ENCODE results near the gene COL18A1. TPM values are rescaled to one million over a fixed set of nuclear protein-coding genes. Genes with fewer than 3 reads are reported as not detected.

COL18A1 gene
- total and polyA plus RNA-seq, 2 of the 8 experiments (the other 6 are each of a cell fraction or from before 2014, with no cell fraction given), result 145 to 201 TPM

DNA sequence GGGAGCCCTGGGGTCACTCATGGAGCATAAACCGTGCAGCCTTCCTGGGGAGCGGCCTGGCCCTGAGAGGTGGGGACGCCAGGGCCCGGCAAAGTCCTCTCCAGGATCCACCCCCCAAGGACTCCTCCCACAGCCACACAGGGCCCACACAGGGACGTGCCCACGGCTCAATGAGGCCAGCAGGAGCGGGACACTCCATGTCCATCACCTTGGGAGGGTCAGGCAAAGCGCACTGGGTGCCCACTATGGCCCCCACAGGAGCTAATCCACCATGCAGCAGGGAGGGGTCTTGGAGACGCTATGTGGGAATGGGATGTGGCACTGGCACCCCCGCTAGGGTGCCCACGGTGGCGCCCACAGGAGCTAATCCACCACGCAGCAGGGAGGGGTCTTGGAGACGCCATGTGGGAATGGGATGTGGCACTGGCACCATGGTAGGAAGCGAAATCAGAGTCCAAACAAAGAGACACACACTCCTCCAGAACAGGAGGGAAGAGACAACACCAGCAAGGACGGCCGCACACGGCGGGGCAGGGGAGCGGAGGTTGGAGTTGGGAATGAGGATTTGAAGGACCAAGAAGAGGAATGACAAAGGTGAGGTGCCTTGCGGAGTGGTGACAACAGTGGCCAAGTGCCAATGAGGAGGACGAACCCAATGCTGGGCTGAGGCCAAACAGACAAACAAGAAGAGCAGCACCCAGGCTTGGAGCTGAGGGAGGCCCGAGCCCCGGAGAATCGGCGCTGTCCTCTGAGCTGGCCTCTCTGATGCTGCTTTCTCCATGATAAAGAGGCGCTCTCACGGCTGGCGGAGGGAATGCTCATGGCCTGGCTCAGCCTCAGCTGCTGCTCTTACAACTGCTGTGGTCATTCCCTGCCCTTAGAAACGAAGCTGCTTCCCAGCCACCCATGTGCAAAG is 155.4 kb downstream of the COL18A1 start:
- FAIRE-seq, result no peak
- no peaks in the 10 kb centered on the region for H3K36me3 ChIP-seq (ENCODE audit: control insufficient read depth in 2 of 4, insufficient read depth in 4 of 4, low read length in 3 of 4)
- H3K4ac ChIP-seq (replicated peaks; ENCODE audit: insufficient read length, low read depth, low read length), result no peak overlapping the region
- H3K23me2 ChIP-seq (ENCODE audit: low read depth, low read length), result no peaks in the 10 kb centered on the region; the same call in 1 of the 2 replicates
- no peak overlapping the region for H3K4me3 ChIP-seq (ENCODE audit: extremely low read depth in 1 of 4, insufficient read depth in 2 of 4, low read depth in 3 of 4, low read length in 4 of 4)
- no peak overlapping the region for H3K14ac ChIP-seq (ENCODE audit: insufficient read length)
- no peak overlapping the region for H2BK120ac ChIP-seq (replicated peaks; ENCODE audit: low read depth, low read length)
- WGBS, 2 experiments (ENCODE audit: extremely low coverage in 1 of 2, insufficient coverage in 1 of 2, insufficient read length in 1 of 2, insufficient replicate concordance in 2 of 2, low coverage in 1 of 2, low lambda C conversion rate in 2 of 2, missing lambda C conversion rate in 1 of 2), result 79% methylated on average over 30 of the region's 30 CpGs; no CpG with 5 or more reads in 1 of the 2 experiments
- peak overlapping the region; percentile 71; the same call in 1 of the 2 replicates for H2BK12ac ChIP-seq (ENCODE audit: low read depth, low read length)
- H3K79me2 ChIP-seq (ENCODE audit: control insufficient read depth in 1 of 2, insufficient read depth in 2 of 2, low read length in 2 of 2), result no peaks in the 10 kb centered on the region
- peaks cover 0 to 11% (median 2%) of the 10 kb centered on the region in 4 experiments; a peak in 5 of 7 replicates for H3K4me1 ChIP-seq (replicated peaks in 1 of 4; ENCODE audit: control insufficient read depth in 3 of 4, insufficient read depth in 4 of 4, low read length in 3 of 4)
- H4K5ac ChIP-seq (ENCODE audit: insufficient read length, low read depth, low read length), result no peak overlapping the region
- TF ChIP-seq ZNF274 (IDR thresholded peaks at IDR 0.05; ENCODE audit: borderline replicate concordance, extremely low read depth, low read length), result no peak
- TF ChIP-seq, protein P1, sequence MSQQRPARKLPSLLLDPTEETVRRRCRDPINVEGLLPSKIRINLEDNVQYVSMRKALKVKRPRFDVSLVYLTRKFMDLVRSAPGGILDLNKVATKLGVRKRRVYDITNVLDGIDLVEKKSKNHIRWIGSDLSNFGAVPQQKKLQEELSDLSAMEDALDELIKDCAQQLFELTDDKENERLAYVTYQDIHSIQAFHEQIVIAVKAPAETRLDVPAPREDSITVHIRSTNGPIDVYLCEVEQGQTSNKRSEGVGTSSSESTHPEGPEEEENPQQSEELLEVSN (IDR thresholded peaks at IDR 0.05), result 0 out of 2 replicates have a peak, but pooled peaks have one; percentile 26
- DNase-seq (ENCODE audit: low read depth in 1 of 2, low spot score in 2 of 2), result peak in 1 of 2 experiments; percentile 42
- H3K27ac ChIP-seq (ENCODE audit: low read depth, low read length), result no peak overlapping the region
- no peaks in the 10 kb centered on the region for H3K9me3 ChIP-seq (ENCODE audit: insufficient read depth in 2 of 2, low read depth in 1 of 2, low read length in 1 of 2)
- H2BK15ac ChIP-seq (ENCODE audit: low read length), result peak overlapping the region; percentile 88; the same call in 1 of the 2 replicates
- H4K8ac ChIP-seq (ENCODE audit: extremely low read depth, insufficient read depth, low read length), result peak overlapping the region; percentile 38; the same call in 1 of the 2 replicates
- H3K18ac ChIP-seq (ENCODE audit: extremely low read depth, low read length), result no peak overlapping the region
- no peak overlapping the region for H3K9ac ChIP-seq (replicated peaks in 1 of 4; ENCODE audit: extremely low read depth in 1 of 4, low read depth in 3 of 4, low read length in 3 of 4)
- peak overlapping the region; percentile 66; the same call in 1 of the 2 replicates for H2BK20ac ChIP-seq (ENCODE audit: low read length)
- no peak overlapping the region for H3K23ac ChIP-seq (ENCODE audit: insufficient read length)
- H4K91ac ChIP-seq (replicated peaks; ENCODE audit: insufficient read length, low read length), result no peak overlapping the region
- no peak overlapping the region; the same call in 1 of the 2 replicates for H2BK5ac ChIP-seq (ENCODE audit: low read depth, low read length)
- H2AFZ ChIP-seq (ENCODE audit: low read length), result peak overlapping the region; percentile 53; the same call in 1 of the 2 replicates
- H3K4me2 ChIP-seq (ENCODE audit: insufficient read depth in 1 of 2, low read depth in 2 of 2, low read length in 2 of 2), result no peak overlapping the region
- H3K56ac ChIP-seq (replicated peaks; ENCODE audit: insufficient read length, low read depth, low read length), result no peak overlapping the region
- no peaks in the 10 kb centered on the region for H3K79me1 ChIP-seq (ENCODE audit: low read depth, low read length)
- CTCF ChIA-PET (ENCODE audit: partially characterized antibody), result interaction anchor here (1.0 to 5.2 kb wide), 6 partner anchors 8 to 36 kb away, joined by 3 to 32 read pairs (median 4); no protein-coding TSS in a partner anchor
- no peak overlapping the region for H2AK5ac ChIP-seq (ENCODE audit: low read depth, low read length)
- POLR2A ChIA-PET (ENCODE audit: partially characterized antibody), result interaction anchor here (0.7 to 1.6 kb wide), 2 partner anchors 37 to 256 kb away, joined by 3 to 5 read pairs; no protein-coding TSS in a partner anchor
- no peaks in the 10 kb centered on the region; a peak in 1 of 7 replicates for H3K27me3 ChIP-seq (replicated peaks in 1 of 4; ENCODE audit: control insufficient read depth in 3 of 4, extremely low read depth in 1 of 4, insufficient read depth in 3 of 4, low read length in 3 of 4)
- peaks cover 0 to 2% of the 10 kb centered on the region in 2 experiments for H4K20me1 ChIP-seq (replicated peaks in 1 of 2; ENCODE audit: control insufficient read depth in 1 of 2, insufficient read depth in 2 of 2, low read length in 2 of 2)

Data from H1 (cell line).